ENCODE results near the gene TXNIP. TPM values are rescaled to one million over a fixed set of nuclear protein-coding genes. Genes with fewer than 3 reads are reported as not detected.

The TXNIP gene
- total RNA-seq, 1 donor from 2014 or later: 38.8 TPM

- H3K36me3 Mint-ChIP-seq (ENCODE audit: insufficient read depth): no peaks in the 10 kb centered on the region
- no peak overlapping the region for H3K27ac Mint-ChIP-seq
- peaks cover 25% of the 10 kb centered on the region for H3K4me1 Mint-ChIP-seq (ENCODE audit: low read depth)
- H3K4me3 Mint-ChIP-seq (ENCODE audit: low read depth): peak overlapping the region; percentile 83
- TF ChIP-seq CTCF (IDR thresholded peaks at IDR 0.05; ENCODE audit: unreplicated experiment): no peak
- no peaks in the 10 kb centered on the region for H3K9me3 Mint-ChIP-seq (ENCODE audit: low read depth)
- DNase-seq (ENCODE audit: low spot score, unreplicated experiment): no peak
- peaks cover 59% of the 10 kb centered on the region for H3K27me3 Mint-ChIP-seq
These were observed 33.9 kb downstream of the TXNIP start for GRCh38 chr1:145962157-145963102.

GRCh38 chr1:145961425-145962156 lies 34.8 kb downstream of the TXNIP start:
- Mint-ChIP-seq H3K4me1 (ENCODE audit: low read depth) (peaks cover 29% of the 10 kb centered on the region), H3K27me3 (peaks cover 68% of the 10 kb centered on the region), H3K4me3 (ENCODE audit: low read depth) (peak overlapping the region; percentile 83), H3K27ac (peak overlapping the region; percentile 12), H3K36me3 (ENCODE audit: insufficient read depth) (no peaks in the 10 kb centered on the region), H3K9me3 (ENCODE audit: low read depth) (no peaks in the 10 kb centered on the region)
- no peak for TF ChIP-seq CTCF (IDR thresholded peaks at IDR 0.05; ENCODE audit: unreplicated experiment)
- no peak for DNase-seq (ENCODE audit: low spot score, unreplicated experiment)

GRCh38 chr1:145961109-145961424 lies 35.3 kb downstream of the TXNIP start:
- peaks cover 72% of the 10 kb centered on the region for H3K27me3 Mint-ChIP-seq
- no peak for TF ChIP-seq CTCF (IDR thresholded peaks at IDR 0.05; ENCODE audit: unreplicated experiment)
- H3K4me3 Mint-ChIP-seq (ENCODE audit: low read depth): peak overlapping the region; percentile 83
- H3K9me3 Mint-ChIP-seq (ENCODE audit: low read depth): no peaks in the 10 kb centered on the region
- H3K36me3 Mint-ChIP-seq (ENCODE audit: insufficient read depth): no peaks in the 10 kb centered on the region
- H3K27ac Mint-ChIP-seq: no peak overlapping the region
- peaks cover 29% of the 10 kb centered on the region for H3K4me1 Mint-ChIP-seq (ENCODE audit: low read depth)
- DNase-seq (ENCODE audit: low spot score, unreplicated experiment): no peak

- peak overlapping the region; percentile 83 for H3K4me3 Mint-ChIP-seq (ENCODE audit: low read depth)
- TF ChIP-seq CTCF (IDR thresholded peaks at IDR 0.05; ENCODE audit: unreplicated experiment): peak; percentile 18
- H3K27ac Mint-ChIP-seq: no peak overlapping the region
- H3K36me3 Mint-ChIP-seq (ENCODE audit: insufficient read depth): no peaks in the 10 kb centered on the region
- H3K4me1 Mint-ChIP-seq (ENCODE audit: low read depth): peaks cover 31% of the 10 kb centered on the region
- peaks cover 76% of the 10 kb centered on the region for H3K27me3 Mint-ChIP-seq
- no peaks in the 10 kb centered on the region for H3K9me3 Mint-ChIP-seq (ENCODE audit: low read depth)
- DNase-seq (ENCODE audit: low spot score, unreplicated experiment): peak; percentile 57
These were observed 35.8 kb downstream of the TXNIP start for GRCh38 chr1:145960468-145961108.

- no peaks in the 10 kb centered on the region for H3K9me3 Mint-ChIP-seq (ENCODE audit: low read depth)
- no peak for TF ChIP-seq CTCF (IDR thresholded peaks at IDR 0.05; ENCODE audit: unreplicated experiment)
- peaks cover 37% of the 10 kb centered on the region for H3K4me1 Mint-ChIP-seq (ENCODE audit: low read depth)
- H3K36me3 Mint-ChIP-seq (ENCODE audit: insufficient read depth): no peaks in the 10 kb centered on the region
- peaks cover 82% of the 10 kb centered on the region for H3K27me3 Mint-ChIP-seq
- DNase-seq (ENCODE audit: low spot score, unreplicated experiment): no peak
- no peak overlapping the region for H3K27ac Mint-ChIP-seq
- H3K4me3 Mint-ChIP-seq (ENCODE audit: low read depth): peak overlapping the region; percentile 47
These were observed 36.4 kb downstream of the TXNIP start for GRCh38 chr1:145959957-145960467.
